HepG2 (cell line): Measurements from ENCODE around the gene ZC3H4. TPM values are rescaled to one million over a fixed set of nuclear protein-coding genes. Genes with fewer than 3 reads are reported as not detected.

Experiments used
- ARID2 ChIP-seq: sonication (generic); formaldehyde crosslinking; IDR thresholded peaks from 2 replicates; pipeline ENCODE4 v1.8.1; 2022; ENCODE audit warnings: mild to moderate bottlenecking, missing genetic modification reagents, borderline replicate concordance
- ATF1 ChIP-seq: IDR thresholded peaks from 2 replicates; pipeline ENCODE4 v1.6.1; 2016; ENCODE audit warnings: mild to moderate bottlenecking, control low read depth
- DNMT1 ChIP-seq: sonication (generic); formaldehyde crosslinking; IDR thresholded peaks from 2 replicates; pipeline ENCODE4 v1.5.1; 2020; ENCODE audit warnings: mild to moderate bottlenecking, missing genetic modification reagents
- FOXK1 ChIP-seq: sonication (generic); formaldehyde crosslinking; IDR thresholded peaks from 2 replicates; pipeline ENCODE4 v1.4.0; 2020; ENCODE audit warnings: low read depth, missing genetic modification reagents, borderline replicate concordance
- FOXK2 ChIP-seq: fragments of 450-650 bp; IDR thresholded peaks from 2 replicates; pipeline ENCODE4 v1.6.1; 2016
- KAT2B ChIP-seq: fragments of 150-350 bp; IDR thresholded peaks from 2 replicates; pipeline ENCODE4 v1.6.1; 2014; ENCODE audit warnings: low read depth, low read length, borderline replicate concordance
- KIAA2018 ChIP-seq: sonication (generic); formaldehyde crosslinking; IDR thresholded peaks from 2 replicates; pipeline ENCODE4 v1.5.0; 2020; ENCODE audit warnings: mild to moderate bottlenecking, missing genetic modification reagents, borderline replicate concordance
- NFIC ChIP-seq: IDR thresholded peaks from 2 replicates; pipeline ENCODE4 v1.6.1; 2012; ENCODE audit warnings: mild to moderate bottlenecking, low read length, inconsistent platforms
- NR2F6 ChIP-seq, 2 experiments: IDR thresholded peaks; 2 replicates each; pipeline ENCODE4 v1.6.1; 2016; ENCODE audit warnings: antibody characterized with exemption in 1 of 2, mild to moderate bottlenecking in 1 of 2
- RXRA ChIP-seq: sonication (generic); formaldehyde crosslinking; IDR thresholded peaks from 2 replicates; pipeline ENCODE4 v1.5.1; 2020; ENCODE audit warnings: missing genetic modification reagents
- SMAD1 ChIP-seq: sonication (generic); formaldehyde crosslinking; IDR thresholded peaks from 2 replicates; pipeline ENCODE4 v1.4.0; 2020; ENCODE audit warnings: missing genetic modification reagents, low read depth, mild to moderate bottlenecking, borderline replicate concordance
- SMAD9 ChIP-seq: sonication (generic); formaldehyde crosslinking; IDR thresholded peaks from 2 replicates; pipeline ENCODE4 v1.5.1; 2020; ENCODE audit warnings: mild to moderate bottlenecking, missing genetic modification reagents
- TBL1XR1 ChIP-seq: fragments of 150-350 bp; IDR thresholded peaks from 2 replicates; pipeline ENCODE4 v1.6.1; 2014; ENCODE audit warnings: borderline replicate concordance, low read length; ENCODE audit not compliant: partially characterized antibody
- TBP ChIP-seq: sonication (generic); formaldehyde crosslinking; IDR thresholded peaks from 2 replicates; pipeline ENCODE4 v1.5.0; 2020; ENCODE audit warnings: missing genetic modification reagents
- TEAD2 ChIP-seq: sonication (generic); formaldehyde crosslinking; IDR thresholded peaks from 2 replicates; pipeline ENCODE4 v1.9.0; 2021; ENCODE audit warnings: missing genetic modification reagents
- ZNF382 ChIP-seq: sonication (generic); formaldehyde crosslinking; IDR thresholded peaks from 2 replicates; pipeline ENCODE4 v1.5.0; 2020; ENCODE audit warnings: missing genetic modification reagents, mild to moderate bottlenecking, borderline replicate concordance
- ZNF503 ChIP-seq: sonication (generic); formaldehyde crosslinking; IDR thresholded peaks from 2 replicates; pipeline ENCODE4 v1.4.0; 2020; ENCODE audit warnings: missing genetic modification reagents
- ZNF512 ChIP-seq: sonication (generic); formaldehyde crosslinking; IDR thresholded peaks from 2 replicates; pipeline ENCODE4 v1.4.0; 2020; ENCODE audit warnings: mild to moderate bottlenecking, missing genetic modification reagents
- ZNF678 ChIP-seq: sonication (generic); formaldehyde crosslinking; IDR thresholded peaks from 2 replicates; pipeline ENCODE4 v1.4.0; 2020; ENCODE audit warnings: mild to moderate bottlenecking, missing genetic modification reagents
- polyA plus RNA-seq, 8 experiments: library from polyadenylated mRNA; depleted of rRNA in 3 of 8; stranded (reverse) in 7 of 8; unstranded in 1 of 8; fragments of >200 nt; fragmentation: Illumina TruSeq in 4 of 8; extraction: Trizol in 4 of 8; gene quantifications; 2 replicates each; pipeline versions ENCODE4 v1.2.1 to v1.2.3, GENCODE V29; 2011 to 2016; ENCODE audit warnings: low read depth in 4 of 8, missing spikeins in 1 of 8, mixed read lengths in 1 of 8; ENCODE audit not compliant: insufficient read depth in 1 of 8
- total RNA-seq, 5 experiments: library from RNA; depleted of rRNA; stranded (reverse); fragments of >200 nt; fragmentation: Illumina TruSeq; extraction: Trizol; gene quantifications; 2 replicates each; pipeline ENCODE4 v1.2.3, GENCODE V29; 2016; ENCODE audit warnings: low read depth in 1 of 5

Gene ZC3H4
- total and polyA plus RNA-seq, 2 of the 13 experiments (the other 11 are each of a cell fraction or from before 2014, with no cell fraction given), result 1.8 to 10.7 TPM

- no peak for TF ChIP-seq SMAD9 (CRISPR knock-in tag)
- TF ChIP-seq TEAD2 (CRISPR knock-in tag), result no peak
- peak; percentile 80 for TF ChIP-seq FOXK1 (CRISPR knock-in tag)
- TF ChIP-seq ZNF512 (CRISPR knock-in tag), result no peak
- TF ChIP-seq FOXK2, result peak; percentile 95
- peak; percentile 73 for TF ChIP-seq TBL1XR1
- TF ChIP-seq DNMT1 (CRISPR knock-in tag), result no peak
- TF ChIP-seq TBP (CRISPR knock-in tag), result no peak
- peak; percentile 99 for TF ChIP-seq NR2F6 (IDR thresholded peaks at IDR 0.05)
- peak; percentile 99 for TF ChIP-seq NR2F6 (CRISPR knock-in tag; IDR thresholded peaks at IDR 0.05)
- no peak for TF ChIP-seq ZNF678 (CRISPR knock-in tag)
- TF ChIP-seq ZNF503, result 0 out of 2 replicates have a peak, but pooled peaks have one; percentile 89
- no peak for TF ChIP-seq KIAA2018 (CRISPR knock-in tag)
- TF ChIP-seq ZNF382 (CRISPR knock-in tag), result no peak
- TF ChIP-seq KAT2B, result no peak
- no peak for TF ChIP-seq ARID2 (CRISPR knock-in tag)
- TF ChIP-seq ATF1 (CRISPR knock-in tag), result peak; percentile 55; the same call in 1 of the 2 replicates
- TF ChIP-seq NFIC, result peak; percentile 52; the same call in 1 of the 2 replicates
- peak; percentile 99 for TF ChIP-seq RXRA (CRISPR knock-in tag)
- no peak for TF ChIP-seq SMAD1 (CRISPR knock-in tag)
Observed at GRCh38 chr19:47096100-47096704, 17.4 kb downstream of the ZC3H4 start (continued).
